Measurements from ENCODE around the gene LIG1.

DNA sequence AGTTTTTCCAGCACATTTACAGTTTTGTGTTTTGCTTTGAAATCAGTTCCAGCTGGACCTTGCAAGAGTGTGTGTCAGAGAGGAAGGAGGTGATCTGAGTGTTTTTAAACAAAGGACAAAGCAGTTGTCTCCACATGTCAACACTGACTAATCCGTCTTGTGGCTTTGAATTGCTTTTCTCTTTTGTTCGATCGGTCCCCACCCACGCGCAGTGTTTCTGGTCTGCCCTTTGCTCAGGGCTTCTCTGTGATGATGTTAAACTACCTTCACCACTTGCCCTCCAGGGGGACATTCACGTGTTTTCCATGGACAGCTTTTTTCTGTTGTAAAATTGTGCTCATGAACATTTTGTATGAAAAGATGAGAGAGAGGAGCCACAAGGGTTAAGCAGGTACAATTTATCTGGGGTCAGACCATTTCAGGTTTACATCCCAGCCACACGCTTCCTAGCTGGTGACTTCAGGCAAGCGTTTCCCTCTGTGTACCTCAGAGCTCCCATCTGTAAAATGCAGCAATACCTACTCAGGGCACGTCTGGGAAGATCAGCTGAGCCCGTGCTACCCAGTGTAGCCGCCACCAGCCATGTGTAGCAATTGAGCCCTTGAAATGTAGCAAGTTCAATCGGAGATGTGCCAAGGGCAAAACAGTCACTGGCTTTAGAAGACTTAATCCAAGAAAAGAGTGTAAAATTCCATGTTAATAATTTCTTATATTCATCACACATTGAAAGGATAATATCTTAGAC, 46.1 kb downstream of the LIG1 start:
- no peak for TF ChIP-seq POLR2A (IDR thresholded peaks at IDR 0.05; ENCODE audit: low read length)
- no peak for TF ChIP-seq GATA1 (IDR thresholded peaks at IDR 0.05; ENCODE audit: low read depth, low read length)

Measured in erythroblast (primary cell).